ENCODE data around the gene GLCE.
"Not testable (repeated sequence)": the region's sequence is repeated elsewhere in the genome, so short reads cannot be mapped to it uniquely, and the experiment has no call there.

The GLCE gene

DNA sequence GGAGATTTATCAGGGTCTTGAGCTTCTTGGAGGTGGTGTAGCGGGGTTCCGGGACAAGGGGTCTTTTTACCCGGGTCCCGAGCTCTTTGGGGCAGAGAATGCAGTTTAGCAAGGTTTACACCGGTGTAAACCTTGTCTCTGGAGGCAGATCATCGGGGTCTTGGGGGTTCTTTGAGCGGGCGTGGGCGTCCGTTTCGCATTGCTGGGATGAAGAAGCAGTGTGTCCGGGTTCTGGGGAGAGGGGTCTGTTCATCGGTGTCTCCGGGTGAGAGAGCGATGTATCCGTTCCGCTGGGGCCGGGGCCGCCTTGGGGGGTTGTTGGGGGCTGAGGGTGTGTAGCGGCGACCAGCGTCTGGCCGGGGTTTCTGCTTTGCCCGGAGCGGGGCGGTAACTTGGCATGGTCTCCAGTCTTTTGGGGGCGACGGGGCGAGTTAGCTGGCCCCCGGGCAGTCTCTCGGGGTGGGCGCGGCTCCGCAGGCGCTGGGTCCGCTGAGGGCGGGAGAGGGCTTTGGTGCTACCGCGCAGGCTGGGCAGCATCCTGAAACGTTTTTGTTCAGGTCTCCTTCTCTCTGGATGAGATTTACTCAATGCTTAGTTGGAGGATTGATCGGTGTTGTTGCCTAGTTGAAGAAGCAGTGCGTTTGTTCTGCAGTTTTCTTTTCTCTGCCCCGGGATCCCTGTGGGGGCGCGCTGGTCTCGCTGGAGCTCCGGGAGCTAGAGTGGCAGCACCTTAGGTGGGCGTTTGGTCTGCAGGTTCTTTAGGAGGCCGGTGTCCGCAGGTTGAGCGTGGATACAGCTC, 843 bp downstream of the GLCE start:
- peak; percentile 51 for DNase-seq

- no peak for DNase-seq
Measured at GRCh38 chr15:69161878-69162213, 1.4 kb downstream of the GLCE start.

DNA sequence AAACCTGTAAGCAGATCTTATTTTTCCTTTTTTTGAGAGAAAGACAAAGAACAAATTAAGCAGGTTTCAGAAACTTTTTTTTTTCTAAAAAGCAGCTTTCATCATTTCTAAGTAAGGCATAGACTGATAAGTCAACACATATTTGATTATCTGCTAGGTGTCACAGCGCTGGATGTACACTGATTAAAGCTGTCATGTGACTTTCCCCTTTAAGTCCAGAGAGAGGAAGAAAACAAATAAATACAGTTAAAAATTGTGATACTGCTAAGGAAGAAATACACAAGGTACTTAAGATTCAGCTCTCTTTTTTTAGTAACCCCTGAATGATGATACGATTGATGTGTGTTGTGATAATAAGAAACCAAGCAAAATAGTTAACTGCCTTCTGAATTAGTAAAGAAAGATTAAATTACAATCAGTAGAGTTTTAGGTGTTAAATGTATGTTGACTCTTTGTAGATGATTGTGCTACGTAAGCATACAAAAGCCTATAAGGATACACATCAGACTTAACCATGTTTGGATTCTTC, 2.8 kb downstream of the GLCE start:
- no peak for DNase-seq

DNA sequence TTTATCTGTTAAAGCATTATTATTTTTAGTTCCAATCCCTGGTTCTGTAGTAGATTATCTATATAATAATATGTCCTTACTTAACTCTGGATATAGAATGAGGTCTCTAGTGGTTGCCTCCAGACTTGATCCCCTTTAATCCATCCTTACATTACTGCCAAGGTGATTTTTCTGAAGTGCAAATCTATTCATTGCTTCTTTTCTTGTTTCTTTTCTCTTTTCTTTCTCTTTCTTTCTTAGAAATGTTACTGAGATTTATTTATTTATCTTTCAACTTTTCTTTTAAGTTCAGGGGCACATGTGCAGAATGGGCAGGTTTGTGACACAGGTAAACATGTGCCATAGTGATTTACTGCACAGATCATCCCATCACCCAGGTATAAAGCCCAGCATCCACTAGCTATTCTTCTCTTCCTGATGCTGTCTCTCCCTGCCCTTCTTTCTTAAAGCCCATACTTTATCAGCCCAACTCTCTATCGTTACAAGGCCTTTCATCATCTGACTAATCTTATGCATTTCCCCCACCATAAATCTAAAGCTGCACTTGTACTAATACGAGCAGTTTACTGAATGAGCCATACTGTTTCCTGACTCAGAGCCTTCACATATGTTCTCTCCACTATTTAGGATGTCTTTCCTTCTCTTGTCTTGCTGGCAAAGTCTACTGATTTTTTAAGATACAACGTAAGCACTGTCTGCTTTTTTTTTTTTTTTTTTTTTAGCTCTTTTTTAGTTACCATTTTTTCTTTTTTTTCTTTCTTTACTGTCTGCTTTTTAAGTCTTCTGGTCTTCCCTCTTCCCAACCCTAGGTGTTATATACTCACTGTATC, 4.6 kb downstream of the GLCE start:
- DNase-seq: no peak

DNA sequence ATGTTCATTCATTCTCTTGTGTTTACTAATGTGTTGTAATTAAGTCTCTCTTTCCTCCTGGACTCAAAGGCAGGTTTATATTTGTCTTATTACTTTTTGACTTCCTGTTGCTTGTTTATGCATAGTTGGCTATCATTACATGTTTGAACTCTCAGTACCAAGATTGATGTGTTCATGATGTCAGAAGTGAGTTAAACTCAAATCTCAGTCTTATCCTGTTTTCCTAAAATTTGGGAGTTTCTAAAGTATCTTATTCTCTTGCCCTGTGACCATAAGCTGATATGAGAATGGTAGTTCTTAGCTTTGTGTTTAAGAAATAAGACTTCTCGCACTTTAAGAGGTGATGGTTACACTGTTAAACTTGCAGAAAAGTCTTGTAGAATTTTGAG, 5.2 kb downstream of the GLCE start:
- DNase-seq: no peak

DNA sequence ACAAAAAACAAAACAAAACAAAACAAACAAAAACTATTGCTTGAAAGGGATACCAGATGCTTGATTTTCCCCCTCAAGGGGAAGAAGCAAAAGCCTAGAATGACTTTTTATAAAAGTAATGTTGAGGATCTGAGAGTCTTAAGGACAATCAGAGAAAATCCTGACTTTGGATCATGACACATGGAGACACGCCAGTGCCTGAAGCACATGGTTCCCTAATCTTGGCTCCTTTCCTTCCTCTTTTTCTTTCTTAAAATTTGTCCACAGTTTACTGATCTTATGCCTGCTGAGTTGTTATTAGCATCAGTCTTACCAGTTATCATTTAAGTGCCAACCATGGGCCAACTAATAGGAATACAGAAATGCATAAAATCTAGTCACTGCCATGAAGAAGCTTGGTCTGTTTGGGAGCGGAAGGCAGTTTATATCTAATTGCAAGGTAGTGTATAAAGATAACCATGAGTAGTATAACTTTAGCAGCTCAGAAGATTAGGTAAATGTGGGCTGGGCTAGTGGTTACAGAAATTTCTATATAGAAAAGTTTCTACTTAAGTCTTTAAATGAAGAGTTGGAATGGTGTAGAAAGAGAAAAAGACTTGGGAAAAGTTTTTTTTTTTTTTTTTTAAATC, 6.9 kb downstream of the GLCE start:
- no peak for DNase-seq

DNA sequence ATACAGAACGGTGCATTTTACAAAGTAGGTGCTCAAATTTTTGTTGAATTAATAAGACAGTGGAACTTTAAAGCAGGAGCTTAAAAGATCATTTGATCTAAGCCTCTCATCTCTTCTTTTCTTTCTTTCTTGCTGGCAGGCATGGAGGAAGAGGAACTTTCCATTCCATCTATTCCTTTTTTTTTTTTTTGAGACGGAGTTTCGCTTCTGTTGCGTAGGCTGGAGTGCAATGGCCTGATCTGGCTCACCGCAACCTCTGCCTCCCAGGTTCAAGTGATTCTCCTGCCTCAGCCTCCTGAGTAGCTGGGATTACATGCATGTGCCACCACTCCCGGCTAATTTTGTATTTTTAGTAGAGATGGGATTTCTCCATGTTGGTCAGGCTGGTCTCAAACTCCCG, 7.9 kb downstream of the GLCE start:
- not testable (repeated sequence) for DNase-seq

- not testable (repeated sequence) for DNase-seq
Measured at GRCh38 chr15:69169540-69169939, 9.1 kb downstream of the GLCE start.

DNA sequence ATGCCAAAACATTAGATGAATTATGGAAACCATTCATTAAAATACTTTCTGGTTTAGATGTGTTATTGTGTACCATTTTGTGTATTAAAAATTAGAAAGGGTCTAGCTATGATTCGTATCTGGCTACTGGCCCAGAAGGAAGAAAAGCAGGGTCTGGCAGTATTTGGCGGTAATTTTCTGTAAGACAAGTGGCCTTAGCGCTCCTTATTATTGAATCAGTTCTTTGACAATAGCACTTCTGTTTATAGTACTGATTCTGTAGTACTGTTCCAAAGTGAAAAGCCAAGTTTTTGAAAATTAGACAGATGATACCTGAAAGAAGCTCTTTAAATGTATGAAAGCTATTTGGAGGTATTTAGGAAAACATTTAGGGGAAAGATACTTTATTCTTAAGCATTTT, 10.2 kb downstream of the GLCE start:
- DNase-seq: no peak

DNA sequence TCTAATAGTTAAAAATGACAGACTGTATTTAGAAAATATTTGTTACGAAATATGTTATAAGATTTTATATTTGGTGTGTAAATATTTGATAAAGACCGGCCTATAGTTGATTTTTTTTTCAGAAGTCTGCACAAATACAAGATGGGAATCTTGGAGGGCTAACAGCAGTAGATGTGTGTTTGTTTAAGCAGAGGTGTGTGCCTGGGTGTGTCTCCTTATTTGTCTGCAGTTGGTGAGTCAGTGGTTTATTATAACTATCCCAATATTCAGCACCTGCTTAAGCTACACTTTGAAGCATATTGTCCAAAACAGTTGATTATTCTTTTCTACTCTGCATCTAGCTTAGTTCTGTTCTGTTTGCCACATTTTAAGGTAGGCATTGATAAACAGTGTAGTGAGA, 12.4 kb downstream of the GLCE start:
- DNase-seq: no peak

DNA sequence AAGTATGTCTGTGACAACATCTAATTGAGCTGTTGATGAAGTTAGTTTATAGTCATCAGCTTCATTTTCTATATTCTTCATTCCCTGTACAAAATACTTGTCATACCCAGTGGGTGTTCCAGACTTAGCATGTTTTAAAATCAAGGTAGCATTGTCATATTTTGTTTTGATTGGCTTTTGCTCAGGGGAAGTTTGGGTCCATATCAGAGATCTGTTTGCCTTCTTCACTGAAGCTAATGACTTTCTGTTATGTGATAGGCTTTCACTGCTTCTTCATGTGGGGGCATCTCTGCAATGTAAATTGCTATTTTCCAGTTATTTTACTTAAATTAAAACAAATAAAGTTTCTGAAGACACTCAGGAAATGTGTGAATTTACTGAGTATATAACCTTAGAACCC, 15.1 kb downstream of the GLCE start:
- DNase-seq: no peak

DNA sequence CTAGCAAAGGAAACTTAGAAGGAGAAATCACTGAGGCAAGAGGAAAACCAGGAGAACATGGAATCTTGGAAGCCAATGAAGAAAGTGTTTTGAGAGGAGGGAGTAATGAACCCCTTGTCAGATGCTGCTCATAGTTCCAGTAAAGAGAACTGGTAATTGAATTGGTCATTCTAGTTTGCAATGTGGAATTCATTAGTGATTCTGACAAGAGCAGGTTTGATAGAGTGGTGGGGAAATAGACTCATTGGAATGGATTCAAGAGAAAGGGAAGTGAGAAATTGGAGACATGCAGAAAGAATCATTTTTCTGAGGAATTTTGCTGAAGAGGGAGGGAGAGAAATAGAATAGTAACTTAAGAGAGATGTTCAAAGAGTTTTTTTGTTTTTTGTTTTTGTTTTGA, 21.0 kb downstream of the GLCE start:
- DNase-seq: no peak

- DNase-seq: no peak
Measured at GRCh38 chr15:69185216-69185615, 24.8 kb downstream of the GLCE start.

GRCh38 chr15:69185706-69186105, 25.3 kb downstream of the GLCE start:
- no peak for DNase-seq

DNA sequence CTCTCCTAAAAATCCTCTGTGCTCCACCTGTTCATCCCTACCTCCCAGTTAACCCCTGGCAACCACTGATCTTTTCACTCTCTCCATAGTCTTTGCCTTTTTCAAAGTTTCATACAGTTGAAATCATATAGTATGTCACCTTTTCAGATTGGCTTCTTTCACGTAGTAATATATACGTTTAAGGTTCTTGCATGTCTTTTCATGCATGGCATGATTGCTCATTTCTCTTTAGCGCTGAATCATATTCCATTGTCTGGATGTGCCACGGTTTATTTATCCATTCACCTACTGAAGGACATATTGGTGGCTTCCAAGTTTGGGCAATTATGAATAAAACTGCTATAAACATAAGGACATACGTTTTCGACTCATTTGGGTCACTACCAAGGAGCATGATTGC, 28.7 kb downstream of the GLCE start:
- DNase-seq: no peak

GRCh38 chr15:69190091-69190490, 29.7 kb downstream of the GLCE start:
- DNase-seq: no peak

GRCh38 chr15:69190504-69190903, 30.1 kb downstream of the GLCE start:
- DNase-seq: no peak

GRCh38 chr15:69194025-69194827, 33.8 kb downstream of the GLCE start:
- no peak for DNase-seq

DNA sequence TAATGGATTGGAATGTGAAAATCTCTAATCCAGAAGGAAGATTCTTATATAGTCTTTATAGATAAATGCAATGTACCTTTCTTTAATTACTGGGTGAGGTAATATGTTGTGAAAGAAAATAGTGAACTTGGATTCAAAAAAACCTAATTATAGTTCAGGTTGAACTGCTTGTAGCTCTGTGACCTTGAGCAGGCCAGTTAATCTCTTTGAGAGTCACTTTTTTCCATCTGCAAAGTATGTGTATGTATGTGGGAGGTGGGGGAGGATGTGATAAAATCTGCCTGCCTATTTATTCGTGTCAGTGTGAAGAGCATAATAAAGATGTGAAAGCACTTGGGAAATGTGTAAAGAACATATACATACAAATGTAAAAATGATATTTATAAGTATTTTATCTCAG, 34.4 kb downstream of the GLCE start:
- no peak for DNase-seq

GRCh38 chr15:69200832-69201745, 40.7 kb downstream of the GLCE start:
- DNase-seq: no peak

DNA sequence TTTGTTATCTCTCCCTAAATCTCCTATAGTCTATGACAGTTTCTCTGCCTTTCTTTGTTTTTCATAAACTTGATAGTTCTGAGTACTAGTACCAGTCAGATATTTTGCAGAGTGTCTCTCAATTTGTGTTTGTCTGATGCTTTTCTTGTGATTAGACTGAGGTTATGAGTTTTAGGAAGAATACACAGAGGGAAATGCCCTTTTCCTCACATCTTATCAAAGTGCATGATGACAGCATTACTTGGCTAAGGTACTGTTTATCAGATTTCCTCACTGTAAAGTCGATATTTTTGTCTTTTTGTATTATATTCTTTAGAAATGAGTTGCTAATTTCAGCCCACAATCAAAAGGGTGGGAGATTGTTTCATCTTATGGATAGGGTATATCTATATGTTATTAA, 45.6 kb downstream of the GLCE start:
- no peak for DNase-seq

GRCh38 chr15:69209661-69210060, 49.2 kb downstream of the GLCE start:
- no peak for DNase-seq

All from right hindlimb (tissue), 1 donor.